NCI-H510A treated with DMSO at 0.1 percent for 48 hours (cell line): Measurements from ENCODE around the gene AFAP1.

Experiments
- DNase-seq: peaks from one replicate; lab custom pipeline; 2025; lab: John Stamatoyannopoulos, UW

AFAP1 gene

GRCh38 chr4:7841071-7841470 is 98.6 kb downstream of the AFAP1 start:
- no peak for DNase-seq

GRCh38 chr4:7839856-7840255 is 99.8 kb downstream of the AFAP1 start:
- DNase-seq = no peak

- DNase-seq = no peak
Observed at GRCh38 chr4:7838136-7838782, 101.4 kb downstream of the AFAP1 start.

GRCh38 chr4:7837597-7838135 is 102.0 kb downstream of the AFAP1 start:
- no peak for DNase-seq

- DNase-seq = no peak
Observed at GRCh38 chr4:7831858-7832730, 107.6 kb downstream of the AFAP1 start.

- DNase-seq = no peak
Observed at GRCh38 chr4:7831330-7831729, 108.3 kb downstream of the AFAP1 start.

GRCh38 chr4:7830747-7831146 is 108.9 kb downstream of the AFAP1 start:
- DNase-seq = no peak

GRCh38 chr4:7829652-7830580 is 109.7 kb downstream of the AFAP1 start:
- DNase-seq = no peak

GRCh38 chr4:7828793-7829301 is 110.8 kb downstream of the AFAP1 start:
- DNase-seq = no peak

- DNase-seq = peak; percentile 17
Observed at GRCh38 chr4:7828011-7828720, 111.5 kb downstream of the AFAP1 start.

GRCh38 chr4:7827566-7827965 is 112.1 kb downstream of the AFAP1 start:
- no peak for DNase-seq

GRCh38 chr4:7826909-7827306 is 112.8 kb downstream of the AFAP1 start:
- DNase-seq = no peak

- no peak for DNase-seq
Observed at GRCh38 chr4:7826176-7826908, 113.3 kb downstream of the AFAP1 start.

GRCh38 chr4:7824218-7824617 is 115.4 kb downstream of the AFAP1 start:
- no peak for DNase-seq

GRCh38 chr4:7823416-7823824 is 116.2 kb downstream of the AFAP1 start:
- DNase-seq = no peak

- no peak for DNase-seq
Observed at GRCh38 chr4:7822877-7823276, 116.8 kb downstream of the AFAP1 start.

- DNase-seq = no peak
Observed at GRCh38 chr4:7822137-7822505, 117.5 kb downstream of the AFAP1 start.

- no peak for DNase-seq
Observed at GRCh38 chr4:7821245-7822136, 118.2 kb downstream of the AFAP1 start.

- DNase-seq = no peak
Observed at GRCh38 chr4:7820031-7820818, 119.4 kb downstream of the AFAP1 start.
